Left renal pelvis (tissue), 4 donors: ENCODE results near the gene C16orf92. TPM values are rescaled to one million over a fixed set of nuclear protein-coding genes. Genes with fewer than 3 reads are reported as not detected.
A peak's percentile ranks its signal among the peaks of the same experiment; 100 is the strongest.

ENCODE experiments used
- DNase-seq, 4 donors: peaks; one replicate each; pipeline ENCODE4 v3.0.0-alpha.2; 2013; ENCODE audit warnings: low read depth in 4 of 4, low spot score in 3 of 4
- polyA plus RNA-seq, 4 donors: library from polyadenylated mRNA; unstranded; fragments of 120-200 nt; gene quantifications; one replicate each; pipeline ENCODE4 v1.2.1, GENCODE V29; 2013; ENCODE audit not compliant: insufficient read length in 4 of 4

The C16orf92 gene
- not detected for polyA plus RNA-seq

GRCh38 chr16:30022887-30023286, at the start of gene C16orf92:
TSS of gene C16orf92 (plus strand) at chr16:30023198. CDS start at chr16:30023341, 143 bp downstream.
- DNase-seq = no peak

GRCh38 chr16:29973384-29974246, 49.4 kb upstream of the C16orf92 start, which contains the start of gene TAOK2:
TSS of gene TAOK2 (plus strand) at chr16:29973868. CDS start at chr16:29977773, 3,905 bp downstream.
- DNase-seq = peak; percentile 97 to 98 (median 97)

- DNase-seq = no peak
Measured at GRCh38 chr16:29974291-29975133, 48.5 kb upstream of the C16orf92 start.

- DNase-seq = no peak
Measured at GRCh38 chr16:29975134-29975538, 47.9 kb upstream of the C16orf92 start.

- no peak for DNase-seq
Measured at GRCh38 chr16:29975811-29976511, 47.0 kb upstream of the C16orf92 start.

GRCh38 chr16:29977063-29977825, 45.8 kb upstream of the C16orf92 start:
- no peak for DNase-seq

GRCh38 chr16:29978081-29978480, 44.9 kb upstream of the C16orf92 start:
- DNase-seq = no peak

GRCh38 chr16:29978564-29979270, 44.3 kb upstream of the C16orf92 start:
- DNase-seq = no peak

- DNase-seq = no peak
Measured at GRCh38 chr16:29982560-29983419, 40.2 kb upstream of the C16orf92 start.

GRCh38 chr16:29983420-29984136, 39.4 kb upstream of the C16orf92 start:
- no peak for DNase-seq

GRCh38 chr16:29984137-29984763, 38.7 kb upstream of the C16orf92 start:
- DNase-seq = no peak

- DNase-seq = no peak
Measured at GRCh38 chr16:29984764-29985147, 38.2 kb upstream of the C16orf92 start.

GRCh38 chr16:29985271-29985811, 37.7 kb upstream of the C16orf92 start:
- no peak for DNase-seq

- DNase-seq = no peak
Measured at GRCh38 chr16:29986231-29986630, 36.8 kb upstream of the C16orf92 start.

GRCh38 chr16:29986931-29987330, 36.1 kb upstream of the C16orf92 start:
- DNase-seq = no peak

GRCh38 chr16:29987371-29988085, 35.5 kb upstream of the C16orf92 start:
- DNase-seq = no peak
